BJ (cell line): Measurements from ENCODE around the gene SF3B3. TPM values are rescaled to one million over a fixed set of nuclear protein-coding genes. Genes with fewer than 3 reads are reported as not detected.
A peak's percentile ranks its signal among the peaks of the same experiment; 100 is the strongest.

ENCODE experiments used
- CTCF ChIA-PET: fragments of 350-600 bp; formaldehyde crosslinking; extraction: SDS; loops from one replicate; lab custom pipeline; 2021; ENCODE audit warnings: antibody characterized with exemption, inconsistent platforms; lab: Yijun Ruan, JAX
- POLR2A ChIA-PET: fragments of 300-600 bp; sonication (Branson Sonifier 250); formaldehyde crosslinking; extraction: SDS; loops from one replicate; lab custom pipeline; 2021; ENCODE audit warnings: antibody characterized with exemption; lab: Charles Lee
- DNase-seq: peaks from one replicate; pipeline ENCODE4 v3.0.0-alpha.2; 2011; ENCODE audit warnings: low read depth
- H3K27me3 ChIP-seq: 2 replicates; pipeline ENCODE4 v1.6.0; 2011; ENCODE audit warnings: low read length; ENCODE audit not compliant: control insufficient read depth, insufficient read depth
- H3K36me3 ChIP-seq: 2 replicates; pipeline ENCODE4 v1.5.1; 2011; ENCODE audit warnings: low read length; ENCODE audit not compliant: control insufficient read depth, insufficient read depth
- H3K4me3 ChIP-seq: 2 replicates; pipeline ENCODE4 v1.5.1; 2011; ENCODE audit warnings: low read depth, mild to moderate bottlenecking, control low read depth, low read length
- CTCF ChIP-seq: IDR thresholded peaks from 2 replicates; pipeline ENCODE4 v1.5.1; 2011; ENCODE audit warnings: low read depth, mild to moderate bottlenecking, control low read depth, inconsistent platforms, low read length, moderate library complexity; ENCODE audit not compliant: insufficient read depth
- polyA plus RNA-seq: library from polyadenylated mRNA; depleted of rRNA; stranded (reverse); fragments of >200 nt; gene quantifications from 2 replicates; pipeline ENCODE4 v1.2.3, GENCODE V29; 2011

The SF3B3 gene
- polyA plus RNA-seq, 1 experiment, result 89.5 TPM

GRCh38 chr16:70571623-70572022, 48.0 kb downstream of the SF3B3 start:
- CTCF ChIA-PET, result interaction anchor here (1.5 to 6.4 kb wide), 2 partner anchors 82 to 200 kb away, joined by 3 to 25 read pairs; no protein-coding TSS in a partner anchor
- no peaks in the 10 kb centered on the region for H3K27me3 ChIP-seq
- no peak for TF ChIP-seq CTCF
- H3K4me3 ChIP-seq, result no peak overlapping the region
- DNase-seq, result no peak
- peaks cover 26% of the 10 kb centered on the region for H3K36me3 ChIP-seq
- POLR2A ChIA-PET, result interaction anchor here (0.5 kb wide), 1 partner anchor 65 kb away, joined by 6 read pairs; no protein-coding TSS in a partner anchor

GRCh38 chr16:70572050-70572925, 48.7 kb downstream of the SF3B3 start:
- ChIA-PET POLR2A (interaction anchor here (0.5 to 1.0 kb wide), 2 partner anchors 66 to 144 kb away, joined by 3 to 6 read pairs; no protein-coding TSS in a partner anchor), CTCF (interaction anchor here (1.5 to 6.4 kb wide), 3 partner anchors 82 to 199 kb away, joined by 3 to 25 read pairs (median 5); no protein-coding TSS in a partner anchor)
- DNase-seq, result no peak
- Histone ChIP-seq H3K27me3 (no peaks in the 10 kb centered on the region), H3K36me3 (peaks cover 21% of the 10 kb centered on the region), H3K4me3 (no peak overlapping the region)
- TF ChIP-seq CTCF, result no peak

- ChIA-PET CTCF (interaction anchor here (1.2 to 6.4 kb wide), 3 partner anchors 81 to 419 kb away, joined by 3 to 25 read pairs (median 5); no protein-coding TSS in a partner anchor), POLR2A (interaction anchor here (1.0 kb wide), 1 partner anchor 145 kb away, joined by 3 read pairs; no protein-coding TSS in a partner anchor)
- Histone ChIP-seq H3K27me3 (no peaks in the 10 kb centered on the region), H3K4me3 (no peak overlapping the region), H3K36me3 (peaks cover 19% of the 10 kb centered on the region)
- TF ChIP-seq CTCF, result no peak
- no peak for DNase-seq
Observed at GRCh38 chr16:70572926-70573270, 49.3 kb downstream of the SF3B3 start.

GRCh38 chr16:70573451-70574121, 50.0 kb downstream of the SF3B3 start:
- peak; percentile 75 for DNase-seq
- ChIA-PET POLR2A (interaction anchor here (1.0 kb wide), 1 partner anchor 146 kb away, joined by 3 read pairs; no protein-coding TSS in a partner anchor), CTCF (interaction anchor here (0.6 to 6.4 kb wide), 8 partner anchors 12 to 419 kb away, joined by 3 to 25 read pairs (median 4); no protein-coding TSS in a partner anchor)
- TF ChIP-seq CTCF, result no peak
- Histone ChIP-seq H3K27me3 (no peaks in the 10 kb centered on the region), H3K36me3 (peaks cover 19% of the 10 kb centered on the region), H3K4me3 (no peak overlapping the region)
